ENCODE measurements around the gene KRT72. TPM values are rescaled to one million over a fixed set of nuclear protein-coding genes. Genes with fewer than 3 reads are reported as not detected.

Gene KRT72
- total RNA-seq, 1 experiment from 2014 or later: 0.17 TPM

- Histone ChIP-seq H3K27ac (ENCODE audit: low read depth, low read length) (no peak overlapping the region), H4K20me1 (ENCODE audit: insufficient read depth) (no peaks in the 10 kb centered on the region), H3K27me3 (ENCODE audit: insufficient read depth, low read length) (no peaks in the 10 kb centered on the region), H3K4me3 (replicated peaks in 1 of 2; ENCODE audit: low read depth in 1 of 2, low read length in 2 of 2) (no peak overlapping the region), H3K4me2 (ENCODE audit: low read length) (no peak overlapping the region), H3K9ac (ENCODE audit: low read length) (no peak overlapping the region), H3K4me1 (ENCODE audit: control insufficient read depth in 1 of 2, insufficient read depth in 2 of 2, low read length in 2 of 2) (no peaks in the 10 kb centered on the region), H3K9me2 (ENCODE audit: insufficient read depth) (no peaks in the 10 kb centered on the region), H3K9me3 (ENCODE audit: control insufficient read depth in 1 of 2, insufficient read depth in 1 of 2, low read depth in 1 of 2, low read length in 2 of 2) (no peaks in the 10 kb centered on the region; a peak in 1 of 4 replicates), H2AFZ (ENCODE audit: low read depth, low read length, poor library complexity, severe bottlenecking) (no peak overlapping the region), H3K79me2 (ENCODE audit: insufficient read depth, low read length) (no peaks in the 10 kb centered on the region), H3K36me3 (ENCODE audit: control insufficient read depth in 1 of 2, insufficient read depth in 2 of 2, low read length in 2 of 2) (no peaks in the 10 kb centered on the region)
- ChIA-PET POLR2A (no interaction called here), CTCF (no interaction called here), RAD21 (ENCODE audit: low non-redundant PET in 1 of 2, low total read pairs in 2 of 2, uncharacterized antibody in 2 of 2, unreplicated experiment in 2 of 2) (no interaction called here)
- ATAC-seq (no peak), DNase-seq (ENCODE audit: low read depth, low spot score) (no peak)
- TF ChIP-seq ZFX (IDR thresholded peaks at IDR 0.05) (no peak), CTCF (IDR thresholded peaks at IDR 0.05 in 2 of 3, conservative IDR thresholded peaks at IDR 0.05 in 1 of 3; ENCODE audit: borderline replicate concordance in 1 of 3, insufficient read depth in 1 of 3, low read depth in 2 of 3, low read length in 2 of 3) (no peak), EZH2 (IDR thresholded peaks at IDR 0.05) (no peak)
- intact Hi-C loops (cut with micrococcal nuclease): no loop called here
- no TSS peak for BruUV-seq (replicated peaks)
These were observed 26.3 kb upstream of the KRT72 start for GRCh38 chr12:52627395-52628110.

GRCh38 chr12:52622349-52622748 lies 21.1 kb upstream of the KRT72 start:
- Histone ChIP-seq H3K36me3 (ENCODE audit: control insufficient read depth in 1 of 2, insufficient read depth in 2 of 2, low read length in 2 of 2) (no peaks in the 10 kb centered on the region), H3K79me2 (ENCODE audit: insufficient read depth, low read length) (no peaks in the 10 kb centered on the region), H3K27ac (ENCODE audit: low read depth, low read length) (no peak overlapping the region), H2AFZ (ENCODE audit: low read depth, low read length, poor library complexity, severe bottlenecking) (no peak overlapping the region), H3K4me3 (replicated peaks in 1 of 2; ENCODE audit: low read depth in 1 of 2, low read length in 2 of 2) (no peak overlapping the region), H3K4me2 (ENCODE audit: low read length) (no peak overlapping the region), H4K20me1 (ENCODE audit: insufficient read depth) (no peaks in the 10 kb centered on the region), H3K27me3 (ENCODE audit: insufficient read depth, low read length) (no peaks in the 10 kb centered on the region), H3K9me3 (ENCODE audit: control insufficient read depth in 1 of 2, insufficient read depth in 1 of 2, low read depth in 1 of 2, low read length in 2 of 2) (no peaks in the 10 kb centered on the region; a peak in 1 of 4 replicates), H3K4me1 (ENCODE audit: control insufficient read depth in 1 of 2, insufficient read depth in 2 of 2, low read length in 2 of 2) (no peaks in the 10 kb centered on the region), H3K9ac (ENCODE audit: low read length) (no peak overlapping the region), H3K9me2 (ENCODE audit: insufficient read depth) (no peaks in the 10 kb centered on the region)
- DNase-seq (ENCODE audit: low read depth, low spot score) (no peak), ATAC-seq (no peak)
- TF ChIP-seq POLR2AphosphoS5 (IDR thresholded peaks at IDR 0.05; ENCODE audit: low read depth, low read length) (no peak), SRF (IDR thresholded peaks at IDR 0.05; ENCODE audit: low read depth) (no peak), EZH2 (IDR thresholded peaks at IDR 0.05) (no peak), REST (IDR thresholded peaks at IDR 0.05; ENCODE audit: low read depth) (no peak), JUND (IDR thresholded peaks at IDR 0.05) (no peak), YY1 (IDR thresholded peaks at IDR 0.05; ENCODE audit: extremely low read depth, insufficient replicate concordance, low read depth, low read length) (no peak)
- intact Hi-C loops (cut with micrococcal nuclease): no loop called here
- RAD21 ChIA-PET (ENCODE audit: low non-redundant PET in 1 of 2, low total read pairs in 2 of 2, uncharacterized antibody in 2 of 2, unreplicated experiment in 2 of 2): no interaction called here
- CTCF ChIA-PET: no interaction called here
- POLR2A ChIA-PET: no interaction called here
- no TSS peak for BruUV-seq (replicated peaks)

All from HCT116 (cell line).